Esophagus squamous epithelium (tissue), 4 donors: ENCODE measurements around the gene LZTR1. TPM values are rescaled to one million over a fixed set of nuclear protein-coding genes. Genes with fewer than 3 reads are reported as not detected.

Source experiments
- small RNA-seq, 4 donors: library from RNA; depleted of rRNA; stranded (forward); fragments of <200 nt; gene quantifications; one replicate each; pipeline ENCODE3, GENCODE V24; 2016
- total RNA-seq, 4 donors: library from RNA; depleted of rRNA; stranded (reverse); fragments of >200 nt; gene quantifications; one replicate each; pipeline ENCODE4 v1.1.0, GENCODE V29; 2016

The LZTR1 gene
- total RNA-seq, 4 donors from 2014 or later: 15.3 to 44.4 (median 25.5) TPM

Small RNAs within 50 kb of the gene (small RNA-seq; reads per million reads assigned to genes)
- gene MIR649: 0 reads per million in 4 donors

Other genes starting within 250 kb of the LZTR1 start
- under 1 TPM in 2 of 4 donors, not detected in 2; 0.38 to 0.42 TPM for gene SERPIND1, start 208.2 kb upstream of the LZTR1 start, total RNA-seq
- 10 to 100 TPM; 25.4 to 48.6 (median 33.8) TPM for gene PI4KA, start 123.5 kb upstream of the LZTR1 start, total RNA-seq
- 10 to 100 TPM; 13.0 to 19.6 (median 17.1) TPM for gene SNAP29, start 123.3 kb upstream of the LZTR1 start, total RNA-seq
- 10 to 100 TPM; 38.2 to 46.2 (median 44.4) TPM for gene CRKL, start 64.9 kb upstream of the LZTR1 start, total RNA-seq
- 1 to 10 TPM in 2 of 4 donors, under 1 TPM in 2; 0.30 to 1.9 (median 0.94) TPM for gene AIFM3, start 15.0 kb upstream of the LZTR1 start, total RNA-seq
- gene THAP7, start 19.8 kb downstream of the LZTR1 start, total RNA-seq: 10 to 100 TPM; 13.2 to 38.7 (median 32.0) TPM
- gene P2RX6, start 32.9 kb downstream of the LZTR1 start, total RNA-seq: under 1 TPM in 3 of 4 donors, not detected in 1; 0.18 to 0.76 (median 0.50) TPM
- gene SLC7A4, start 50.3 kb downstream of the LZTR1 start, total RNA-seq: 10 to 100 TPM in 1 of 4 donors, 1 to 10 TPM in 3; 2.5 to 11.7 (median 4.5) TPM
- gene LRRC74B, start 63.6 kb downstream of the LZTR1 start, total RNA-seq: under 1 TPM in 1 of 4 donors, not detected in 3; 0.04 TPM